Liver (tissue), 9 donors: ENCODE data around the gene EDA. TPM values are rescaled to one million over a fixed set of nuclear protein-coding genes. Genes with fewer than 3 reads are reported as not detected.

Source experiments
- DNase-seq: peaks from one replicate; pipeline ENCODE4 v3.0.0-alpha.2; 2017; ENCODE audit warnings: low spot score
- H3K27ac ChIP-seq, 2 donors: one replicate each; pipeline ENCODE4 v1.7.0; 2013; ENCODE audit warnings: inconsistent platforms in 2 of 2, low read length in 2 of 2, control low read depth in 1 of 2, low read depth in 1 of 2, mild to moderate bottlenecking in 1 of 2
- H3K27me3 ChIP-seq, 4 donors: one replicate each; pipeline versions ENCODE4 v1.6.1 to v1.7.0; 2013; ENCODE audit warnings: low read length in 3 of 4, inconsistent platforms in 1 of 4, mild to moderate bottlenecking in 1 of 4, moderate library complexity in 1 of 4; ENCODE audit not compliant: control insufficient read depth in 4 of 4, insufficient read depth in 4 of 4
- H3K36me3 ChIP-seq, 4 donors: one replicate each; pipeline versions ENCODE4 v1.6.1 to v1.7.0; 2013; ENCODE audit warnings: low read length in 3 of 4, mild to moderate bottlenecking in 3 of 4, low read depth in 1 of 4, moderate library complexity in 1 of 4; ENCODE audit not compliant: control insufficient read depth in 4 of 4, insufficient read depth in 3 of 4
- H3K4me1 ChIP-seq, 4 donors: one replicate each; pipeline versions ENCODE4 v1.6.1 to v1.7.0; 2013; ENCODE audit warnings: low read length in 3 of 4, mild to moderate bottlenecking in 3 of 4, moderate library complexity in 1 of 4; ENCODE audit not compliant: control insufficient read depth in 4 of 4, insufficient read depth in 4 of 4
- H3K4me3 ChIP-seq, 3 donors: one replicate each; pipeline versions ENCODE4 v1.6.1 to v1.7.0; 2013; ENCODE audit warnings: low read length in 3 of 3, control low read depth in 1 of 3, low read depth in 1 of 3, mild to moderate bottlenecking in 1 of 3
- H3K9ac ChIP-seq, 2 donors: one replicate each; pipeline ENCODE4 v1.7.0; 2013; ENCODE audit warnings: low read length in 2 of 2, mild to moderate bottlenecking in 2 of 2, moderate library complexity in 2 of 2, control low read depth in 1 of 2, low read depth in 1 of 2
- H3K9me3 ChIP-seq, 4 donors: one replicate each; pipeline versions ENCODE4 v1.6.1 to v1.7.0; 2013; ENCODE audit warnings: low read length in 3 of 4; ENCODE audit not compliant: control insufficient read depth in 4 of 4
- ATF3 ChIP-seq: IDR thresholded peaks from 2 replicates; pipeline ENCODE4 v1.6.1; 2016; ENCODE audit warnings: antibody characterized with exemption
- CTCF ChIP-seq: fragments of 150-350 bp; IDR thresholded peaks from 2 replicates; pipeline ENCODE4 v1.5.1; 2017; ENCODE audit warnings: improper control_type of control experiment, low read depth, low read length; ENCODE audit not compliant: missing input control
- EGR1 ChIP-seq, 2 donors: IDR thresholded peaks; 2 replicates each; pipeline ENCODE4 v1.6.1; 2016 to 2018; ENCODE audit warnings: antibody characterized with exemption in 2 of 2, low read depth in 2 of 2
- FOXA1 ChIP-seq: IDR thresholded peaks from 2 replicates; pipeline ENCODE4 v1.6.1; 2016; ENCODE audit warnings: antibody characterized with exemption
- FOXA2 ChIP-seq: IDR thresholded peaks from 2 replicates; pipeline ENCODE4 v1.6.1; 2016; ENCODE audit warnings: antibody characterized with exemption
- GABPA ChIP-seq, 2 donors: IDR thresholded peaks in 1 of 2; conservative IDR thresholded peaks in 1 of 2; 2 replicates each; pipeline ENCODE4 v1.6.1; 2016; ENCODE audit warnings: antibody characterized with exemption in 2 of 2, mild to moderate bottlenecking in 1 of 2, moderate library complexity in 1 of 2
- JUND ChIP-seq, 2 donors: IDR thresholded peaks; 2 replicates each; pipeline ENCODE4 v1.6.1; 2016; ENCODE audit warnings: antibody characterized with exemption in 2 of 2
- NR2F2 ChIP-seq: IDR thresholded peaks from 2 replicates; pipeline ENCODE4 v1.6.1; 2016; ENCODE audit warnings: antibody characterized with exemption
- RAD21 ChIP-seq, 2 donors: IDR thresholded peaks; 2 replicates each; pipeline ENCODE4 v1.6.1; 2016; ENCODE audit warnings: antibody characterized with exemption in 2 of 2, mild to moderate bottlenecking in 2 of 2
- REST ChIP-seq: IDR thresholded peaks from 2 replicates; pipeline ENCODE4 v1.6.1; 2016; ENCODE audit warnings: antibody characterized with exemption, mild to moderate bottlenecking
- RXRA ChIP-seq, 2 donors: IDR thresholded peaks; 2 replicates each; pipeline ENCODE4 v1.6.1; 2017 to 2018; ENCODE audit warnings: antibody characterized with exemption in 2 of 2, mild to moderate bottlenecking in 1 of 2
- SP1 ChIP-seq: IDR thresholded peaks from 2 replicates; pipeline ENCODE4 v1.6.1; 2018; ENCODE audit warnings: antibody characterized with exemption, mild to moderate bottlenecking
- TAF1 ChIP-seq: conservative IDR thresholded peaks from 2 replicates; pipeline ENCODE4 v1.6.1; 2016; ENCODE audit warnings: antibody characterized with exemption, mild to moderate bottlenecking
- YY1 ChIP-seq: IDR thresholded peaks from 2 replicates; pipeline ENCODE4 v1.6.1; 2016; ENCODE audit warnings: antibody characterized with exemption, mild to moderate bottlenecking
- polyA plus RNA-seq, 2 donors: library from polyadenylated mRNA; stranded (reverse) in 1 of 2; unstranded in 1 of 2; fragments of 200-250 nt in 1 of 2; fragments of >200 nt in 1 of 2; fragmentation: Nextera tagmentation in 1 of 2; extraction: Ambion mirVana in 1 of 2; gene quantifications; one replicate each; pipeline versions ENCODE4 v1.2.1 to v1.2.3, GENCODE V29; 2013 to 2015
- total RNA-seq, 2 donors: library from RNA; depleted of rRNA; stranded (reverse); fragments of >200 nt; gene quantifications; one replicate each; pipeline ENCODE4 v1.2.3, GENCODE V29; 2014
- TF ChIP-seq, protein P1 (sequence below): IDR thresholded peaks from 2 replicates; pipeline ENCODE4 v1.6.1; 2016; ENCODE audit warnings: antibody characterized with exemption
- TF ChIP-seq, protein P2 (sequence below): IDR thresholded peaks from 2 replicates; pipeline ENCODE4 v1.6.1; 2016; ENCODE audit warnings: antibody characterized with exemption
- donor health status: healthy.
- donor health status: healthy.
- donor health status: healthy.
- donor health status: healthy.
- donor health status: healthy.

Gene EDA
- total and polyA plus RNA-seq, 4 donors, result 0.39 to 2.6 (median 1.5) TPM

GRCh38 chrX:69914781-69915180, 298.9 kb downstream of the EDA start:
- no peaks in the 10 kb centered on the region for H3K4me1 ChIP-seq
- no peaks in the 10 kb centered on the region for H3K36me3 ChIP-seq

More at GRCh38 chrX:69914781-69915180, 298.9 kb downstream of the EDA start:
- H3K27ac ChIP-seq, result no peak overlapping the region
- H3K9ac ChIP-seq, result no peak overlapping the region
- peaks cover 0 to 11% (median under 1%) of the 10 kb centered on the region in 4 donors for H3K9me3 ChIP-seq
- TF ChIP-seq RXRA (IDR thresholded peaks at IDR 0.05), result no peak
- no peak for TF ChIP-seq YY1
- TF ChIP-seq GABPA (IDR thresholded peaks at IDR 0.05 in 1 of 2, conservative IDR thresholded peaks at IDR 0.05 in 1 of 2), result no peak
- TF ChIP-seq, protein P1, sequence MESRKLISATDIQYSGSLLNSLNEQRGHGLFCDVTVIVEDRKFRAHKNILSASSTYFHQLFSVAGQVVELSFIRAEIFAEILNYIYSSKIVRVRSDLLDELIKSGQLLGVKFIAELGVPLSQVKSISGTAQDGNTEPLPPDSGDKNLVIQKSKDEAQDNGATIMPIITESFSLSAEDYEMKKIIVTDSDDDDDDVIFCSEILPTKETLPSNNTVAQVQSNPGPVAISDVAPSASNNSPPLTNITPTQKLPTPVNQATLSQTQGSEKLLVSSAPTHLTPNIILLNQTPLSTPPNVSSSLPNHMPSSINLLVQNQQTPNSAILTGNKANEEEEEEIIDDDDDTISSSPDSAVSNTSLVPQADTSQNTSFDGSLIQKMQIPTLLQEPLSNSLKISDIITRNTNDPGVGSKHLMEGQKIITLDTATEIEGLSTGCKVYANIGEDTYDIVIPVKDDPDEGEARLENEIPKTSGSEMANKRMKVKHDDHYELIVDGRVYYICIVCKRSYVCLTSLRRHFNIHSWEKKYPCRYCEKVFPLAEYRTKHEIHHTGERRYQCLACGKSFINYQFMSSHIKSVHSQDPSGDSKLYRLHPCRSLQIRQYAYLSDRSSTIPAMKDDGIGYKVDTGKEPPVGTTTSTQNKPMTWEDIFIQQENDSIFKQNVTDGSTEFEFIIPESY, result no peak
- TF ChIP-seq FOXA1, result no peak
- no peak for TF ChIP-seq JUND (IDR thresholded peaks at IDR 0.05)
- TF ChIP-seq TAF1, result no peak
- no peak for TF ChIP-seq SP1
- TF ChIP-seq EGR1 (IDR thresholded peaks at IDR 0.05; ENCODE audit: low read depth in 2 of 2), result no peak
- TF ChIP-seq REST, result no peak
- no peak for TF ChIP-seq RAD21 (IDR thresholded peaks at IDR 0.05)
- TF ChIP-seq FOXA2, result no peak
- no peak for TF ChIP-seq NR2F2
- no peak for TF ChIP-seq CTCF
- TF ChIP-seq, protein P2, sequence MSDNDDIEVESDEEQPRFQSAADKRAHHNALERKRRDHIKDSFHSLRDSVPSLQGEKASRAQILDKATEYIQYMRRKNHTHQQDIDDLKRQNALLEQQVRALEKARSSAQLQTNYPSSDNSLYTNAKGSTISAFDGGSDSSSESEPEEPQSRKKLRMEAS, result no peak
- TF ChIP-seq ATF3, result no peak
- no peak overlapping the region for H3K4me3 ChIP-seq
- no peak for DNase-seq
- no peaks in the 10 kb centered on the region for H3K27me3 ChIP-seq
